ENCODE data around the gene PSORS1C1. TPM values are rescaled to one million over a fixed set of nuclear protein-coding genes. Genes with fewer than 3 reads are reported as not detected.

Gene PSORS1C1
- polyA plus RNA-seq, 4 donors = 0.19 to 40.5 (median 19.6) TPM

DNA sequence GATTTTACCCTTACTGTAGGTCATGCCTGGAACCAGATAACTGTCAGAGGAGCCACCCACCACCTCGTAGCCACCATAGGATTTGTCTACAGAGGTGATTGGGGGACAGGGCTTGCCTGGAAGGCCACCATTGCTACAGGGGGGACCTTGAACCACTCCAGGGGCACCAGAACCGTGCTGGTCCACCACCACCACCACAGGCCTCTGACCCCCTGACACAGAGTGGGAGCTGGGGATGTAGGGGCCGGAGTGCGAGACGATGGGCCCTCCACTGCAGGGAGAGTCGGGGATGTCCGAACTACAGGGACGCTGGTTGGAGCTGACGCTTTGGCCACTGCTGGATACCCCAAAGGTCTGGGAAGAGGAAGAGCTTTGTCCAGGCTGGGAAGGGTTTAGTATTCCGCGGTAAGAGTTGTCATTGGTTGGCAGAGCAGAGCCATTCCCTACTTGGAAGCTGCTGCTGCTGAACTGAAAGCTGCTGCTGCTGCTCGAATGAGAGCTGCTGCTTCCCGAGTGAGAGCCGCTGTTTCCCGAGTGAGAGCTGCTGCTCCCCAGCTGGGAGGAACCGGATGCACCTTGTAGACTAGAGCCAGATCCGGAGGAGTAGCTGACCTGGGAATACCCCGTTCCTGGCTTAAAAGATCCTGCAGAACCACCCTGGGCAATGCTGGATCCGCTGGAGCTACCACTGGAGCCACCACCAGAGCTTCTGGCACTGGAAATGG, 2.2 kb downstream of the PSORS1C1 start:
- Histone ChIP-seq H3K36me3 (ENCODE audit: control insufficient read depth in 3 of 3, insufficient read depth in 2 of 3, low read depth in 1 of 3, low read length in 3 of 3) (no peaks in the 10 kb centered on the region), H3K27ac (ENCODE audit: low read depth in 1 of 3, low read length in 2 of 3) (no peak overlapping the region), H3K4me3 (ENCODE audit: low read depth in 1 of 3, low read length in 3 of 3) (no peak overlapping the region), H3K27me3 (ENCODE audit: control insufficient read depth in 3 of 3, insufficient read depth in 3 of 3, low read length in 3 of 3) (peaks cover 0 to 7% (median 0%) of the 10 kb centered on the region in 3 donors), H3K4me1 (ENCODE audit: control insufficient read depth in 3 of 3, insufficient read depth in 2 of 3, low read depth in 1 of 3, low read length in 2 of 3) (peaks cover 0 to 7% (median 3%) of the 10 kb centered on the region in 3 donors), H3K9me3 (ENCODE audit: control insufficient read depth in 2 of 2, insufficient read depth in 1 of 2, low read depth in 1 of 2, low read length in 1 of 2) (no peaks in the 10 kb centered on the region)
- FAIRE-seq = no peak
- DNase-seq = no peak
- WGBS, 3 donors = 80 to 85% (median 83%) methylated on average over 19 of the region's 19 CpGs

DNA sequence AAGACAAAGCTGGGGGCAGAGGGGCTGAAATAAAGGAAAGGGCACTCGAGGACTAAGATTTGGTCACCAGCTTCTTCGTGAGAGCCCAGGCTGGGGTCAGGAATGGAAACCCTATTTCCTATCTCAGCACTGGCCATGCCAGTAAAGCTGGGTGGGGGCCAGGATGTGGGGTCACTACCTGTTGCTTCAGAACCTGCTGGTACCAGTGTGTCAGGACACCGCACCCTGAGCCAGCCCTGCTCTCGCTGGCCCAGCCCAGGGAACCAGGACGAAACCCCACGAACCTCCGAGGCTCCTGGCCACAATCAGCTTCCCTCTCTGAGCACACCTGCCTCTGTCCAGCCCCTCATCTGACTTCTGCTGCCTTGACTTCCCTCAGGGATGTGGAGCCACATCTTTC, 3.6 kb downstream of the PSORS1C1 start:
- Histone ChIP-seq H3K4me1 (ENCODE audit: control insufficient read depth in 3 of 3, insufficient read depth in 2 of 3, low read depth in 1 of 3, low read length in 2 of 3) (peaks cover 0 to 7% (median 3%) of the 10 kb centered on the region in 3 donors), H3K4me3 (ENCODE audit: low read depth in 1 of 3, low read length in 3 of 3) (no peak overlapping the region), H3K27me3 (ENCODE audit: control insufficient read depth in 3 of 3, insufficient read depth in 3 of 3, low read length in 3 of 3) (peaks cover 0 to 7% (median 0%) of the 10 kb centered on the region in 3 donors), H3K9me3 (ENCODE audit: control insufficient read depth in 2 of 2, insufficient read depth in 1 of 2, low read depth in 1 of 2, low read length in 1 of 2) (no peaks in the 10 kb centered on the region), H3K27ac (ENCODE audit: low read depth in 1 of 3, low read length in 2 of 3) (no peak overlapping the region), H3K36me3 (ENCODE audit: control insufficient read depth in 3 of 3, insufficient read depth in 2 of 3, low read depth in 1 of 3, low read length in 3 of 3) (no peaks in the 10 kb centered on the region)
- 77 to 88% (median 78%) methylated on average over 7 of the region's 7 CpGs for WGBS, 3 donors
- DNase-seq (no peak), FAIRE-seq (no peak)

DNA sequence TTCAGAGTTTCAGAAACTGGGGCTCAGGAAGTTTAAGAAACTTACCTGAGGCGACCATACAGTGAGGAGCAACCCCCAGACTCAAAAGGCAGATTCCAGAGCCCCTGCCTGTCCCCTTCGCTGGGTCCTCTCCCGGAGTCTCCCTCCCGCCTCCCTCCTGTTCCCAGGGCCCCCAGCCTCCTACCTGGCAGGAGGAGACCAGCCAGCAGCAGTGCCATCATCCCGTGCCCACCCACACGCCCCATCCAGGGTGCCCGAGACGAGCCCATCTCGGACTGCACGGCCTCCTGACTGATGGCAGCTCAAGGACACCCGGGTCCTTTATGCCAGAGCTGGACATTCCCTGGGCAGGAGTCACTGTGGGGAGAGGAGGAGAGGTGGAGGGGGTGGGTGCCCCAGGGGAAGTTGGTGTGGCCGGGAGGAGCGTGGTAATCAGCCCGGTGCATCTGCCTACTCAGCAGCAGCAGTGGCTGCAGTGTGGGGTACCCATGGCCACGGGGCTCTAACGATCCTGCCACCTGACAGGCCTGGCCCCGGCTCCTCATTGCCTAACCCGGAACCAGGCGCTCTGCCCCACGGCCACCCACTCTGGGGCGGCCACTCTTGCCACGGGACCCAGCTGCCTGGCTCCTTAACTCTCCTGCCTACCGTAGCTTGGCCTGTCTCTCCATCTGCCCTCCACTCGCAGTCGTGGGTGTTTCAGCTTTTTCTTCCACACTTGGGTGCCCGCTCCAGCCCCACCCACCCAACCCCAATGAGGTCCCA, 5.7 kb downstream of the PSORS1C1 start, which contains the start of gene CDSN:
Gene CDSN, minus strand, starts transcription at position 296 of the 765 bp plus-strand sequence. Its CDS starts 27 bp downstream, at position 269.
- WGBS, 3 donors = 83 to 86% (median 85%) methylated on average over 19 to 26 of the region's 26 CpGs
- Histone ChIP-seq H3K4me1 (ENCODE audit: control insufficient read depth in 3 of 3, insufficient read depth in 2 of 3, low read depth in 1 of 3, low read length in 2 of 3) (no peaks in the 10 kb centered on the region), H3K27me3 (ENCODE audit: control insufficient read depth in 3 of 3, insufficient read depth in 3 of 3, low read length in 3 of 3) (peaks cover 0 to 7% (median 0%) of the 10 kb centered on the region in 3 donors), H3K36me3 (ENCODE audit: control insufficient read depth in 3 of 3, insufficient read depth in 2 of 3, low read depth in 1 of 3, low read length in 3 of 3) (no peaks in the 10 kb centered on the region), H3K9me3 (ENCODE audit: control insufficient read depth in 2 of 2, insufficient read depth in 1 of 2, low read depth in 1 of 2, low read length in 1 of 2) (no peaks in the 10 kb centered on the region), H3K27ac (ENCODE audit: low read depth in 1 of 3, low read length in 2 of 3) (no peak within 1 kb of the TSS), H3K4me3 (ENCODE audit: low read depth in 1 of 3, low read length in 3 of 3) (no peak within 1 kb of the TSS)
- no peak for DNase-seq
- FAIRE-seq = no peak

DNA sequence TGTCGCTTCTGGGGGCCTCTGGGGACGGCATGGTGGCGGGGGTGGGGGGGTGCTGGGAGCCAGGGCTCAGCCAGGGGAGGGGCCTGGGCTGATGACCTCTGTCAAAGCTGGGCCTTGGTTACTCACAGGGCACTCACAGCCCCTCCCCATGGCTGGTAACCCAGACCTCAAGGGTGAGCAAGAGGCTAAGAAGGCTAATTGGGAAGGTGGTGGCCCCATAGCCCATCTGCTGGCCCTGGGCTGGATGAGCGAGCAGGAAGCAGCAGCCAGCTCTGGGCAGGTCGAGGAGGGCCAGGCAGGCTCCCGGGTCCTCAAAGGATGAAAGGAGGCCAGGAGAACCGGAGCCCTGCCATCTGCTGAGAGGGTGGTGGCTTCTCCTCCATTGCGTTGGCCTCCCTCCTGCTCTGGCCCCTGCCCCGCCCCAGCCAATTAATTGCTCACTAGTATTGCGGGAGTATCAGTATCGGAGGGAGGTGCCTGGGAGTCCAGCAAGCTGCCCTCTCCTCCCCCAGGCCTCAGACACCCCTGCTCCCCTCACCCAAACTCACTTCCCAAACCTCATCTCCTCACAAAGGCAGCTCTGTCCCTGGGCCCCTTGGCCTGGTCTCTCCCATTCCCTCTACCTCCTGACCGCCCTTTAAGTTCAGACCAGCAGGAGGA, 6.7 kb downstream of the PSORS1C1 start:
- Histone ChIP-seq H3K27ac (ENCODE audit: low read depth in 1 of 3, low read length in 2 of 3) (no peak overlapping the region), H3K4me1 (ENCODE audit: control insufficient read depth in 3 of 3, insufficient read depth in 2 of 3, low read depth in 1 of 3, low read length in 2 of 3) (no peaks in the 10 kb centered on the region), H3K9me3 (ENCODE audit: control insufficient read depth in 2 of 2, insufficient read depth in 1 of 2, low read depth in 1 of 2, low read length in 1 of 2) (peaks cover 0 to 4% of the 10 kb centered on the region in 2 donors), H3K4me3 (ENCODE audit: low read depth in 1 of 3, low read length in 3 of 3) (no peak overlapping the region), H3K27me3 (ENCODE audit: control insufficient read depth in 3 of 3, insufficient read depth in 3 of 3, low read length in 3 of 3) (peaks cover 0 to 7% (median 0%) of the 10 kb centered on the region in 3 donors), H3K36me3 (ENCODE audit: control insufficient read depth in 3 of 3, insufficient read depth in 2 of 3, low read depth in 1 of 3, low read length in 3 of 3) (no peaks in the 10 kb centered on the region)
- FAIRE-seq (no peak), DNase-seq (peak in 1 of 2 donors; percentile 40)
- 40 to 73% (median 52%) methylated on average over 11 to 12 of the region's 12 CpGs for WGBS, 3 donors

DNA sequence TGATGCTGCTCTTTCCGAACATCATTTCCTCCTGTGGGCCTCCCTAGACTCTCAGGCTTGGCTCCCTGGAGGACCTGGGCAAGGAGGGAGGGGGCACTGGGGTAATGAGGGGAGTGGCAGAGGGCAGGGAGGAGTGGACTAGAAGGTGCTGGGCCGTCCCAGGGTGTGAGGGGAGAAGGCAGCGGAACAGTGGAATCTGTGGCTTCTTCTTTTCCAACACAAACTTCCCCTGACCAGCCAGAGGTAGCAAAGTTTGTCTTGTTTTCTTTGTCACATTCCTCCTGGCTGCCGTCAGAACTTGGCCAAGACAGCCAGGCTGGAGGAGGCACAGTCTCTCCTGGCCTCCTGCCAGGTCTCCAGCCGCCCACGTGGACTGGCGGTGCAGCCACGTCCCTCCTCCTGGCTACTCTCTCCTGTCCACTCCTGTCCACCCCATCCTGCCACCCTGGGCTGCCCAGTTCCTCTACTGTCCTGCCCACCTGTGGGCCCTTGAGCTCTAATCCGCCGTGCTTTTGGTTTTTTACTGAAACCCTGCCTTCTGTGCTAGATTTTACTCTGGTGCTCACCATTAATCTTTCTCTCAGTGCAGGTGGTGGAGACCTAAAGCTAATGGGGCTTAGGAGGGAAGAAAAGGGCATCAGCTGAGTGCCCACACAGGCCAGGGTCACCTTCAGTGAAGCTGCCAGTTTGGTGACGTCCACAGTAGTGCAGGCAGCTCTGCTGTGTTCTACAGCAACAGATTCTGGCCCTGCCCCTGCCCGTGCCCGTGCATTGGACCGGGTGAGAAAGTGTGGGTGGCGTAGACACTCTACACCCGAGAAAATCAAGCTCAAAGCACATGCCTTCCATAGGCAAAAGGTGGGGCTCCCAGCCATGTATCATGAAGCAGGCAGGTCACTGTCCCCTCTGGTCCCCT, 8.4 kb downstream of the PSORS1C1 start:
- peaks cover 0 to 1% (median 0%) of the 10 kb centered on the region in 3 donors for H3K27me3 ChIP-seq (ENCODE audit: control insufficient read depth in 3 of 3, insufficient read depth in 3 of 3, low read length in 3 of 3)

DNA sequence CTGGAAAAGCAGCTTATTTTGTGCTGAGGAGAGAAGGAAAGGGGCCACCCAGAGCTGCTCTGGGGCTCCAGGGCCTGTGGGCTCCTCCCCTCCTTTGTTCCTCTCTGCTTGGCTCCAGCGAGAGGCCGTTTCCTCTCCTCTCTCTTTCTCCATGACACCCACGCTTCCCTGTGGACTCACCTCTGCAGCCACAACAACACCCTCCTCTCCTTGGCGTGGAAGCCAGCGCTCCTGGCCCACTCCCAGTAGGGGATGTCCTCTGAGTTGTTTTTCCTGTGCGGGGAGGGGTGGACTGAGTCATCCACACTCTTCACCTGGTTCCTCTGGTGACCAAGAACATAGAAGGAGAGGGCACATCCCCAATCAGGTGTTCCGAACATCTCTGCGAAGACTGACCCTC, 10.6 kb downstream of the PSORS1C1 start:
- Histone ChIP-seq H3K9me3 (ENCODE audit: control insufficient read depth in 2 of 2, insufficient read depth in 1 of 2, low read depth in 1 of 2, low read length in 1 of 2) (peaks cover 0 to 4% of the 10 kb centered on the region in 2 donors), H3K27ac (ENCODE audit: low read depth in 1 of 3, low read length in 2 of 3) (no peak overlapping the region), H3K27me3 (ENCODE audit: control insufficient read depth in 3 of 3, insufficient read depth in 3 of 3, low read length in 3 of 3) (peaks cover 0 to 15% (median 0%) of the 10 kb centered on the region in 3 donors), H3K4me1 (ENCODE audit: control insufficient read depth in 3 of 3, insufficient read depth in 2 of 3, low read depth in 1 of 3, low read length in 2 of 3) (peaks cover 0 to 4% (median 3%) of the 10 kb centered on the region in 3 donors), H3K4me3 (ENCODE audit: low read depth in 1 of 3, low read length in 3 of 3) (no peak overlapping the region), H3K36me3 (ENCODE audit: control insufficient read depth in 3 of 3, insufficient read depth in 2 of 3, low read depth in 1 of 3, low read length in 3 of 3) (no peaks in the 10 kb centered on the region)
- DNase-seq (peak in 1 of 2 donors; percentile 31), FAIRE-seq (no peak)
- 46 to 51% (median 48%) methylated on average over 7 to 8 of the region's 8 CpGs for WGBS, 3 donors

More for the DNA sequence above, 8.4 kb downstream of the PSORS1C1 start:
- H3K27ac ChIP-seq (ENCODE audit: low read depth in 1 of 3, low read length in 2 of 3) = no peak overlapping the region
- no peak overlapping the region for H3K4me3 ChIP-seq (ENCODE audit: low read depth in 1 of 3, low read length in 3 of 3)
- 27 to 49% (median 41%) methylated on average over 16 of the region's 16 CpGs for WGBS, 3 donors
- H3K9me3 ChIP-seq (ENCODE audit: control insufficient read depth in 2 of 2, insufficient read depth in 1 of 2, low read depth in 1 of 2, low read length in 1 of 2) = peaks cover 0 to 4% of the 10 kb centered on the region in 2 donors
- no peaks in the 10 kb centered on the region for H3K36me3 ChIP-seq (ENCODE audit: control insufficient read depth in 3 of 3, insufficient read depth in 2 of 3, low read depth in 1 of 3, low read length in 3 of 3)
- peak; percentile 56 to 59 for DNase-seq
- no peak for FAIRE-seq
- H3K4me1 ChIP-seq (ENCODE audit: control insufficient read depth in 3 of 3, insufficient read depth in 2 of 3, low read depth in 1 of 3, low read length in 2 of 3) = peaks cover 0 to 4% (median 3%) of the 10 kb centered on the region in 3 donors

DNA sequence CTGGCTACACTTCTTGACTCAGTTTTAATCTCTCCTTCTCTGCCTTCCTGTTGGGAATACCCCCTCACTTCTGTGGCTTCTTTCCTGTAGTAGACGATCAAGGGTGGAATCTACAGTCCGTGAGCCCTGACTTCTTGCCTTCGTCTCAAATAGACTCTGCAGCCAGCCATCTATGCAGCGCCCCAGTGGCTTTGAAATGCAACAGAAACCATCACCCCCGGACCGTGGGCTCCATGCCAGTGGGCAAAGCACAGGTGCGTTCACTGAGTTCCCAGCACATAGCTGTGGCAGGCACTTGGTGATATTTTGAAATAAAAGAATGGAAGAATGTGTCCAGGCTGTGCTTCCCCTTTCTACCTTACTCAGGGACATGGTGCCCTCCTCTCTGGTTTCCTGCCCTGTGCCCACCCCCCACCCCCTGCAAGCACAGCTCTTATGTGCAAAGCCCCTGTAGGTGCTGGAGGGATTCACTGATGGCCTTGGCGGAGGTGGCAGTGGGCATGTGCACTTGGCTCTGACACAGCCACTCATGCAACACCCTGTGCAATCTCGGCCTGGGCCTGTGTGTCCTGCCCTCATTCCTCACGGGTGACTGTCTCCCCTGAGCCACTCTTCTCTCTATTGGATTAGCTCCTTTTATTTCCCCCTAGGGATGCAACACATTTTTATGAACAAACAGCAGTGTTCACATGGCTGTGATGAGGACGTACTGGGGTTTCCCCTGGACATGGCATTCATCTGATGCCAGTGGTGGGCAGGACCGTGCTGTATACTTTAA, 11.2 kb downstream of the PSORS1C1 start:
- no peak for DNase-seq
- no peak for FAIRE-seq
- Histone ChIP-seq H3K36me3 (ENCODE audit: control insufficient read depth in 3 of 3, insufficient read depth in 2 of 3, low read depth in 1 of 3, low read length in 3 of 3) (no peaks in the 10 kb centered on the region), H3K4me1 (ENCODE audit: control insufficient read depth in 3 of 3, insufficient read depth in 2 of 3, low read depth in 1 of 3, low read length in 2 of 3) (peaks cover 0 to 4% (median 3%) of the 10 kb centered on the region in 3 donors), H3K27ac (ENCODE audit: low read depth in 1 of 3, low read length in 2 of 3) (no peak overlapping the region), H3K4me3 (ENCODE audit: low read depth in 1 of 3, low read length in 3 of 3) (no peak overlapping the region), H3K9me3 (ENCODE audit: control insufficient read depth in 2 of 2, insufficient read depth in 1 of 2, low read depth in 1 of 2, low read length in 1 of 2) (peaks cover 0 to 4% of the 10 kb centered on the region in 2 donors), H3K27me3 (ENCODE audit: control insufficient read depth in 3 of 3, insufficient read depth in 3 of 3, low read length in 3 of 3) (peaks cover 0 to 15% (median 0%) of the 10 kb centered on the region in 3 donors)
- 58 to 68% (median 60%) methylated on average over 12 of the region's 12 CpGs for WGBS, 3 donors
